ENCODE measurements around the gene SLF1.

- TF ChIP-seq CTCF (conservative IDR thresholded peaks at IDR 0.05; ENCODE audit: low read length): no peak
- no peak for TF ChIP-seq EZH2phosphoT487 (IDR thresholded peaks at IDR 0.05; ENCODE audit: borderline replicate concordance)
These were observed 74.1 kb downstream of the SLF1 start for GRCh38 chr5:94692581-94692980.
